HepG2 (cell line): ENCODE results near the gene ZSCAN2. TPM values are rescaled to one million over a fixed set of nuclear protein-coding genes. Genes with fewer than 3 reads are reported as not detected.

Experiments used
- ATAC-seq: fragments of 200-7000 bp; cut with Tn5 transposase; 3 replicates; pipeline ENCODE4 v1.9.1; 2020; ENCODE audit warnings: mild to moderate bottlenecking, moderate library complexity
- BruUV-seq: library from RNA; stranded (reverse); fragments of 400-500 nt; replicated peaks from 2 replicates; lab custom pipeline; 2021; lab: Mats Ljungman, UMichigan
- CTCF ChIA-PET: fragments of 300-600 bp; formaldehyde crosslinking; extraction: SDS; loops from one replicate; lab custom pipeline; 2021; ENCODE audit warnings: low total read pairs, inconsistent platforms, low intra/inter-chr PET ratio; lab: Yijun Ruan, JAX
- POLR2A ChIA-PET: fragments of 350-600 bp; sonication (Branson Sonifier 250); formaldehyde crosslinking; loops from one replicate; lab custom pipeline; 2020; ENCODE audit warnings: antibody characterized with exemption, inconsistent platforms; lab: Yijun Ruan, JAX
- DNase-seq: peaks from one replicate; pipeline ENCODE4 v3.0.0-alpha.2; 2015; ENCODE audit warnings: low spot score
- FAIRE-seq: peaks from 3 replicates; lab custom pipeline; 2011; peaks lifted over from hg19 to GRCh38; lab: Jason Lieb, UNC
- H2AFZ ChIP-seq: one replicate; pipeline ENCODE4 v1.6.1; 2011; ENCODE audit warnings: low read length, inconsistent platforms
- H3K27ac ChIP-seq: fragments of 300-600 bp; 3 replicates; pipeline ENCODE4 v1.8.0; 2011; ENCODE audit warnings: mixed run types, mild to moderate bottlenecking, mixed read lengths, low read length, inconsistent platforms; ENCODE audit not compliant: insufficient read depth; ENCODE audit errors: extremely low read length
- H3K27me3 ChIP-seq, 2 experiments: fragments of 200-600 bp in 1 of 2; 2 replicates in 1 of 2; 3 replicates in 1 of 2; pipeline versions ENCODE4 v1.6.0 to v1.8.0; 2011; ENCODE audit warnings: low read length in 2 of 2, mild to moderate bottlenecking in 2 of 2, moderate library complexity in 2 of 2, inconsistent platforms in 1 of 2; ENCODE audit not compliant: insufficient read depth in 2 of 2, control insufficient read depth in 1 of 2
- H3K36me3 ChIP-seq, 2 experiments: fragments of 200-600 bp in 1 of 2; replicated peaks in 1 of 2; 2 replicates in 1 of 2; 3 replicates in 1 of 2; pipeline versions ENCODE4 v1.5.1 to v1.8.0; 2011; ENCODE audit warnings: low read length in 2 of 2, inconsistent platforms in 1 of 2; ENCODE audit not compliant: insufficient read depth in 2 of 2, control insufficient read depth in 1 of 2
- H3K4me1 ChIP-seq: 2 replicates; pipeline ENCODE4 v1.5.1; 2012; ENCODE audit warnings: low read length, inconsistent platforms; ENCODE audit not compliant: insufficient read depth
- H3K4me2 ChIP-seq: 2 replicates; pipeline ENCODE4 v1.6.0; 2011; ENCODE audit warnings: low read depth, low read length, inconsistent platforms
- H3K4me3 ChIP-seq, 3 experiments: fragments of 200-600 bp in 1 of 3; sonication (generic), shearing (Covaris generic) in 1 of 3; replicated peaks in 1 of 3; 2 replicates each; pipeline ENCODE4 v1.5.1; 2011 to 2016; ENCODE audit warnings: low read length in 3 of 3, inconsistent platforms in 2 of 3, low read depth in 2 of 3, mild to moderate bottlenecking in 2 of 3, control low read depth in 1 of 3, mixed read lengths in 1 of 3; ENCODE audit not compliant: insufficient read depth in 1 of 3
- H3K79me2 ChIP-seq: one replicate; pipeline ENCODE4 v1.6.1; 2011; ENCODE audit warnings: low read length, inconsistent platforms; ENCODE audit not compliant: insufficient read depth
- H3K9ac ChIP-seq: 2 replicates; pipeline ENCODE4 v1.6.0; 2011; ENCODE audit warnings: mild to moderate bottlenecking, low read depth, low read length, inconsistent platforms; ENCODE audit not compliant: insufficient read depth
- H3K9me3 ChIP-seq: 2 replicates; pipeline ENCODE4 v1.5.1; 2012; ENCODE audit warnings: mild to moderate bottlenecking, low read length
- H4K20me1 ChIP-seq: 2 replicates; pipeline ENCODE4 v1.6.0; 2011; ENCODE audit warnings: inconsistent platforms, mild to moderate bottlenecking, low read length, moderate library complexity; ENCODE audit not compliant: insufficient read depth
- CTCF ChIP-seq: sonication (generic); formaldehyde crosslinking; IDR thresholded peaks from 2 replicates; pipeline ENCODE4 v1.5.0; 2020; ENCODE audit warnings: mild to moderate bottlenecking, missing genetic modification reagents, moderate library complexity
- FOXM1 ChIP-seq: sonication (generic); formaldehyde crosslinking; IDR thresholded peaks from 2 replicates; pipeline ENCODE4 v1.5.0; 2020; ENCODE audit warnings: missing genetic modification reagents
- GATAD2A ChIP-seq: IDR thresholded peaks from 2 replicates; pipeline ENCODE4 v1.6.1; 2016
- KDM4B ChIP-seq: sonication (generic); formaldehyde crosslinking; IDR thresholded peaks from 2 replicates; pipeline ENCODE4 v1.4.0; 2020; ENCODE audit warnings: missing genetic modification reagents
- KLF6 ChIP-seq: IDR thresholded peaks from 2 replicates; pipeline ENCODE4 v1.8.0; 2016; ENCODE audit warnings: missing biosample characterization, missing genetic modification reagents
- MLLT10 ChIP-seq: sonication (generic); formaldehyde crosslinking; IDR thresholded peaks from 2 replicates; pipeline ENCODE4 v1.4.0; 2020; ENCODE audit warnings: missing genetic modification reagents
- NAIF1 ChIP-seq: sonication (generic); formaldehyde crosslinking; IDR thresholded peaks from 2 replicates; pipeline ENCODE4 v1.5.0; 2020; ENCODE audit warnings: mild to moderate bottlenecking, missing genetic modification reagents, borderline replicate concordance
- PATZ1 ChIP-seq: sonication (generic); formaldehyde crosslinking; IDR thresholded peaks from 2 replicates; pipeline ENCODE4 v1.4.0; 2020; ENCODE audit warnings: missing genetic modification reagents
- RBFOX2 ChIP-seq: fragments of 200-400 bp; formaldehyde crosslinking; IDR thresholded peaks from 2 replicates; pipeline ENCODE4 v1.6.1; 2017; ENCODE audit warnings: low read depth, mild to moderate bottlenecking, low read length
- SRSF1 ChIP-seq: fragments of 200-400 bp; formaldehyde crosslinking; optimal IDR thresholded peaks from 2 replicates; pipeline ENCODE3; 2017; ENCODE audit warnings: mild to moderate bottlenecking, low read depth, low read length, moderate library complexity
- TOPORS ChIP-seq: sonication (generic); formaldehyde crosslinking; IDR thresholded peaks from 2 replicates; pipeline ENCODE4 v1.8.0; 2023; ENCODE audit warnings: mild to moderate bottlenecking, missing genetic modification reagents
- ZBTB37 ChIP-seq: sonication (generic); formaldehyde crosslinking; IDR thresholded peaks from 2 replicates; pipeline ENCODE4 v1.4.0; 2020; ENCODE audit warnings: mild to moderate bottlenecking, missing genetic modification reagents
- ZFP91 ChIP-seq: sonication (generic); formaldehyde crosslinking; IDR thresholded peaks from 2 replicates; pipeline ENCODE4 v1.9.0; 2022; ENCODE audit warnings: missing genetic modification reagents, mild to moderate bottlenecking, borderline replicate concordance
- ZNF430 ChIP-seq: sonication (generic); formaldehyde crosslinking; IDR thresholded peaks from 2 replicates; pipeline ENCODE4 v1.9.0; 2021; ENCODE audit warnings: mild to moderate bottlenecking, missing genetic modification reagents
- ZNF781 ChIP-seq: sonication (generic); formaldehyde crosslinking; IDR thresholded peaks from 2 replicates; pipeline ENCODE4 v1.5.1; 2020; ENCODE audit warnings: borderline replicate concordance, mild to moderate bottlenecking, missing genetic modification reagents; ENCODE audit errors: not compliant biosample characterization
- WGBS: methylation state at CpG from one replicate; pipeline ENCODE4 v1.1.6; 2017; ENCODE audit warnings: low lambda C conversion rate; 5-methylcytosine and 5-hydroxymethylcytosine counted together
- in situ Hi-C: cut with HindIII; loops from 2 replicates; pipeline ENCODE4 v1.10.0; 2017; ENCODE audit warnings: low pct_unique_long_range_greater_than_20kb; ENCODE audit not compliant: extremely low pct_ligation_motif_present
- intact Hi-C: fragments of 100-400 bp; cut with micrococcal nuclease; formaldehyde crosslinking; loops from one replicate; pipeline ENCODE4 v1.10.0; 2022; ENCODE audit not compliant: unreplicated experiment
- polyA plus RNA-seq, 8 experiments: library from polyadenylated mRNA; depleted of rRNA in 3 of 8; stranded (reverse) in 7 of 8; unstranded in 1 of 8; fragments of >200 nt; fragmentation: Illumina TruSeq in 4 of 8; extraction: Trizol in 4 of 8; gene quantifications; 2 replicates each; pipeline versions ENCODE4 v1.2.1 to v1.2.3, GENCODE V29; 2011 to 2016; ENCODE audit warnings: low read depth in 4 of 8, missing spikeins in 1 of 8, mixed read lengths in 1 of 8; ENCODE audit not compliant: insufficient read depth in 1 of 8
- total RNA-seq, 5 experiments: library from RNA; depleted of rRNA; stranded (reverse); fragments of >200 nt; fragmentation: Illumina TruSeq; extraction: Trizol; gene quantifications; 2 replicates each; pipeline ENCODE4 v1.2.3, GENCODE V29; 2016; ENCODE audit warnings: low read depth in 1 of 5

Gene ZSCAN2
- total and polyA plus RNA-seq, 2 of the 13 experiments (the other 11 are each of a cell fraction or from before 2014, with no cell fraction given): 11.4 to 21.5 TPM

GRCh38 chr15:84654689-84655453 lies 54.1 kb downstream of the ZSCAN2 start:
- no peaks in the 10 kb centered on the region for H4K20me1 ChIP-seq
- ChIA-PET POLR2A (interaction anchor here (1.0 to 6.7 kb wide), 12 partner anchors 11 to 80 kb away, joined by 4 to 47 read pairs (median 6); partner anchors contain the start of genes SEC11A and ZSCAN2), CTCF (interaction anchor here (1.6 to 1.7 kb wide), 2 partner anchors 56 to 273 kb away, joined by 4 to 6 read pairs; no protein-coding TSS in a partner anchor)
- DNase-seq (peak; percentile 73), FAIRE-seq (no peak), ATAC-seq (peak; percentile 35)
- H3K4me2 ChIP-seq: peak overlapping the region; percentile 100
- intact Hi-C loops (loop anchor here (1.0 to 10.0 kb wide), 4 partner anchors 55 to 280 kb away; partner anchors contain the start of genes ALPK3 and SEC11A), in situ Hi-C loops (loop anchor here (5.0 to 10.0 kb wide), 2 partner anchors 68 to 270 kb away; no protein-coding TSS in a partner anchor)
- BruUV-seq: TSS peak; percentile 90
- peak overlapping the region; percentile 83 for H3K27ac ChIP-seq
- H3K9ac ChIP-seq: peak overlapping the region; percentile 88
- H3K4me3 ChIP-seq: peak overlapping the region; percentile 74 to 89 (median 85)
- peak overlapping the region; percentile 18 for H2AFZ ChIP-seq
- H3K27me3 ChIP-seq: no peaks in the 10 kb centered on the region; a peak in 1 of 5 replicates
- H3K4me1 ChIP-seq: peaks cover 71% of the 10 kb centered on the region
- peaks cover 0 to 3% of the 10 kb centered on the region in 2 experiments; a peak in 3 of 5 replicates for H3K36me3 ChIP-seq
- 16% methylated on average over 13 of the region's 19 CpGs for WGBS
- H3K79me2 ChIP-seq: peaks cover 14% of the 10 kb centered on the region
- H3K9me3 ChIP-seq: no peaks in the 10 kb centered on the region
- TF ChIP-seq ZBTB37 (CRISPR knock-in tag): no peak
- TF ChIP-seq MLLT10 (CRISPR knock-in tag): no peak
- no peak for TF ChIP-seq SRSF1
- 0 out of 2 replicates have a peak, but pooled peaks have one; percentile 46 for TF ChIP-seq KDM4B (CRISPR knock-in tag)
- TF ChIP-seq PATZ1: peak; percentile 38; the same call in 1 of the 2 replicates
- 0 out of 2 replicates have a peak, but pooled peaks have one; percentile 12 for TF ChIP-seq TOPORS
- no peak for TF ChIP-seq FOXM1 (CRISPR knock-in tag)
- 0 out of 2 replicates have a peak, but pooled peaks have one; percentile 26 for TF ChIP-seq ZFP91 (CRISPR knock-in tag)
- TF ChIP-seq NAIF1 (CRISPR knock-in tag): peak; percentile 47; the same call in 1 of the 2 replicates
- peak; percentile 11; the same call in 1 of the 2 replicates for TF ChIP-seq GATAD2A (CRISPR knock-in tag)
- TF ChIP-seq RBFOX2: no peak
- no peak for TF ChIP-seq ZNF781 (CRISPR knock-in tag)
- TF ChIP-seq ZNF430 (CRISPR knock-in tag): peak; percentile 10; the same call in 1 of the 2 replicates
- peak; percentile 73 for TF ChIP-seq CTCF (CRISPR knock-in tag)
- no peak for TF ChIP-seq KLF6 (CRISPR knock-in tag)
